GM12874 (cell line): ENCODE results near the gene CDA.

Experiments used
- TF ChIP-seq, protein P1 (sequence below): IDR thresholded peaks from 2 replicates; pipeline ENCODE4 v1.5.1; 2011; ENCODE audit warnings: low read depth, mild to moderate bottlenecking, control low read depth, low read length, moderate library complexity; ENCODE audit not compliant: insufficient read depth

The CDA gene

DNA sequence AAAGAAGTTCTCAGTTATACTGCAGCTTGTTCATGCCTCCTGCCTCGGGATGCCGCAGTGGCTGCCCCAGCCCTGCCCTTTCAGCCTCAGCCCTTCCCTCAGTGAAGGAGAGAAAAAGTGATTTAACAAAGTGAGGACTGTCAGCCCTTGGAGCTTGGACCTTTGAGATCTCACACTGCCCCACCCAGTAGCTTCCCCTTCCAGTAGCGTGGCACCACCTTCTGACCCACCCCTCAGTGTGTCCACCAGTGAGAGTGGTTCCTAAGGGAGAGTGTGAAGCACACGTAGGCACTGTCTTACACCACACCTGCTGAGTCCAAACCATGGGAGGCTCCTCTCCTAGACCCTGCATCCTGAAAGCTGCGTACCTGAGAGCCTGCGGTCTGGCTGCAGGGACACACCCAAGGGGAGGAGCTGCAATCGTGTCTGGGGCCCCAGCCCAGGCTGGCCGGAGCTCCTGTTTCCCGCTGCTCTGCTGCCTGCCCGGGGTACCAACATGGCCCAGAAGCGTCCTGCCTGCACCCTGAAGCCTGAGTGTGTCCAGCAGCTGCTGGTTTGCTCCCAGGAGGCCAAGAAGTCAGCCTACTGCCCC, at the start of gene CDA:
Gene CDA (plus strand): TSS at position 464 of the 592 bp plus-strand sequence. CDS start 33 bp downstream, at position 497.
- TF ChIP-seq, protein P1, sequence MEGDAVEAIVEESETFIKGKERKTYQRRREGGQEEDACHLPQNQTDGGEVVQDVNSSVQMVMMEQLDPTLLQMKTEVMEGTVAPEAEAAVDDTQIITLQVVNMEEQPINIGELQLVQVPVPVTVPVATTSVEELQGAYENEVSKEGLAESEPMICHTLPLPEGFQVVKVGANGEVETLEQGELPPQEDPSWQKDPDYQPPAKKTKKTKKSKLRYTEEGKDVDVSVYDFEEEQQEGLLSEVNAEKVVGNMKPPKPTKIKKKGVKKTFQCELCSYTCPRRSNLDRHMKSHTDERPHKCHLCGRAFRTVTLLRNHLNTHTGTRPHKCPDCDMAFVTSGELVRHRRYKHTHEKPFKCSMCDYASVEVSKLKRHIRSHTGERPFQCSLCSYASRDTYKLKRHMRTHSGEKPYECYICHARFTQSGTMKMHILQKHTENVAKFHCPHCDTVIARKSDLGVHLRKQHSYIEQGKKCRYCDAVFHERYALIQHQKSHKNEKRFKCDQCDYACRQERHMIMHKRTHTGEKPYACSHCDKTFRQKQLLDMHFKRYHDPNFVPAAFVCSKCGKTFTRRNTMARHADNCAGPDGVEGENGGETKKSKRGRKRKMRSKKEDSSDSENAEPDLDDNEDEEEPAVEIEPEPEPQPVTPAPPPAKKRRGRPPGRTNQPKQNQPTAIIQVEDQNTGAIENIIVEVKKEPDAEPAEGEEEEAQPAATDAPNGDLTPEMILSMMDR, result no peak

DNA sequence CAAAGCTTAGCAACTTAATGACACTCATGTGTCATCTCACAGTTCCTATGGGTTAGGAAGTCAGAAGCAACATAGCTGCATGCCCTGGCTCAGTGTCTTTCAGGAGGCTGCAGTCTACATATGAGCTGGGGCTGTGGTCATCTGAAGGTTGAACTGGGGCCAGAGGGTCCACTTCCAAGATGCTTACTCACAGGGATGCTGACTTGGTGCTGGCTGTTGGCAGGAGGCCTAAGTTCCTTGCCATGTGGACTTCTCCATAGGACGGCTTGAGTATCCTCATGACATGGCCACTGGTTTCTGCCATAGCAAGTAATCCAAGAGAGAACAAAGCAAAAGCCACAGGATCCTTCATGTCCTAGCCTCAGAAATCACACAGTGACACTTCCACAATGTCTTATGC, 48.6 kb upstream of the CDA start:
- TF ChIP-seq, protein P1, result no peak

- TF ChIP-seq, protein P1, result no peak
These were observed 42.3 kb upstream of the CDA start for GRCh38 chr1:20546637-20547036.

GRCh38 chr1:20551161-20551560, 37.7 kb upstream of the CDA start:
- TF ChIP-seq, protein P1, result no peak

GRCh38 chr1:20551945-20552727, 36.8 kb upstream of the CDA start, which contains the start of gene FAM43B:
TSS of gene FAM43B (plus strand) at chr1:20552573. CDS start at chr1:20552974, 401 bp downstream.
- TF ChIP-seq, protein P1, result no peak

DNA sequence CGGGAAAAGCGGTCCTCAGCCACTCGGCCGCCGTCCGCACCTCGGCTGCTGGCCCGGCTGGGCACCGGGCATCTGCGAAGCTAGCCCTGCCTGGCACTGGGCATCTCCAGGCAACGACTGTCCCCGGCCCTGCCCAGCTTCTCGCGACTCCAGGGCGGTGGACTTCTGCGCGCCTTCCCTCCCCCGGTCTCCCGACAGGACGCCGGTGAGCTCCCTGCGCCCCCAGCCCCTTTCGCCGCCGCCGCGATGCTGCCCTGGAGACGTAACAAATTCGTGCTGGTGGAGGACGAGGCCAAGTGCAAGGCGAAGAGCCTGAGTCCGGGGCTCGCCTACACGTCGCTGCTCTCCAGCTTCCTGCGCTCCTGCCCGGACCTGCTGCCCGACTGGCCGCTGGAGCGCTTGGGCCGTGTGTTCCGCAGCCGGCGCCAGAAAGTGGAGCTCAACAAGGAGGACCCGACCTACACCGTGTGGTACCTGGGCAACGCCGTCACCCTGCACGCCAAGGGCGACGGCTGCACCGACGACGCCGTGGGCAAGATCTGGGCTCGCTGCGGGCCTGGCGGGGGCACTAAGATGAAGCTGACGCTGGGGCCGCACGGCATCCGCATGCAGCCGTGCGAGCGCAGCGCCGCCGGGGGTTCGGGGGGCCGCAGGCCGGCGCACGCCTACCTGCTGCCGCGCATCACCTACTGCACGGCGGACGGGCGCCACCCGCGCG, 36.0 kb upstream of the CDA start:
- TF ChIP-seq, protein P1, result no peak
